ENCODE results near the gene YEATS2. TPM values are rescaled to one million over a fixed set of nuclear protein-coding genes. Genes with fewer than 3 reads are reported as not detected.

YEATS2 gene
- total RNA-seq, 1 experiment from 2014 or later = 31.0 TPM

- CTCF ChIA-PET = no interaction called here
- Histone ChIP-seq H3K4me3 (ENCODE audit: low read length) (no peak overlapping the region), H3K27ac (ENCODE audit: low read length) (no peak overlapping the region), H3K4me2 (ENCODE audit: low read length) (no peak overlapping the region), H3K9me2 (replicated peaks; ENCODE audit: low read length) (no peaks in the 10 kb centered on the region), H3K9ac (ENCODE audit: low read length) (no peak overlapping the region), H4K20me1 (ENCODE audit: low read length) (no peaks in the 10 kb centered on the region), H3K79me2 (ENCODE audit: low read length) (no peaks in the 10 kb centered on the region), H3K36me3 (ENCODE audit: low read depth, low read length) (peaks cover 46% of the 10 kb centered on the region), H3F3A (ENCODE audit: low read length, unreplicated experiment) (no peaks in the 10 kb centered on the region), H3K9me3 (ENCODE audit: low read length) (no peaks in the 10 kb centered on the region), H3K27me3 (ENCODE audit: low read length) (no peaks in the 10 kb centered on the region), H3K4me1 (ENCODE audit: insufficient read depth, low read length) (no peaks in the 10 kb centered on the region), H2AFZ (ENCODE audit: low read length) (no peak overlapping the region)
- POLR2A ChIA-PET (ENCODE audit: unreplicated experiment) = no interaction called here
- ATAC-seq (no peak), DNase-seq (no peak)
- TF ChIP-seq EZH2 (IDR thresholded peaks at IDR 0.05; ENCODE audit: low read length, unreplicated experiment) (no peak), EZH2phosphoT487 (IDR thresholded peaks at IDR 0.05; ENCODE audit: borderline replicate concordance, low read length) (no peak), CTCF (conservative IDR thresholded peaks at IDR 0.05; ENCODE audit: low read depth, low read length) (no peak)
- intact Hi-C loops (cut with micrococcal nuclease) = no loop called here
- no TSS peak for BruUV-seq (replicated peaks)
Measured at GRCh38 chr3:183807209-183807728, 109.7 kb downstream of the YEATS2 start.

- Histone ChIP-seq H3F3A (ENCODE audit: low read length, unreplicated experiment) (no peaks in the 10 kb centered on the region), H3K36me3 (ENCODE audit: low read depth, low read length) (peaks cover 45% of the 10 kb centered on the region), H3K79me2 (ENCODE audit: low read length) (no peaks in the 10 kb centered on the region), H4K20me1 (ENCODE audit: low read length) (no peaks in the 10 kb centered on the region), H3K4me1 (ENCODE audit: insufficient read depth, low read length) (no peaks in the 10 kb centered on the region), H3K4me3 (ENCODE audit: low read length) (no peak overlapping the region), H3K9me3 (ENCODE audit: low read length) (no peaks in the 10 kb centered on the region), H3K9me2 (replicated peaks; ENCODE audit: low read length) (no peaks in the 10 kb centered on the region), H3K27ac (ENCODE audit: low read length) (no peak overlapping the region), H3K4me2 (ENCODE audit: low read length) (no peak overlapping the region), H2AFZ (ENCODE audit: low read length) (no peak overlapping the region), H3K9ac (ENCODE audit: low read length) (no peak overlapping the region), H3K27me3 (ENCODE audit: low read length) (no peaks in the 10 kb centered on the region)
- TF ChIP-seq EZH2 (IDR thresholded peaks at IDR 0.05; ENCODE audit: low read length, unreplicated experiment) (no peak), EZH2phosphoT487 (IDR thresholded peaks at IDR 0.05; ENCODE audit: borderline replicate concordance, low read length) (no peak), CTCF (conservative IDR thresholded peaks at IDR 0.05; ENCODE audit: low read depth, low read length) (no peak)
- intact Hi-C loops (cut with micrococcal nuclease) = no loop called here
- ChIA-PET CTCF (no interaction called here), POLR2A (ENCODE audit: unreplicated experiment) (no interaction called here)
- ATAC-seq (no peak), DNase-seq (no peak)
- BruUV-seq (replicated peaks) = no TSS peak
Measured at GRCh38 chr3:183807881-183808280, 110.3 kb downstream of the YEATS2 start.

- H3K27me3 ChIP-seq (ENCODE audit: low read length) = no peaks in the 10 kb centered on the region
- DNase-seq = no peak
- ChIA-PET POLR2A (ENCODE audit: unreplicated experiment) (no interaction called here), CTCF (no interaction called here)
- no peaks in the 10 kb centered on the region for H3F3A ChIP-seq (ENCODE audit: low read length, unreplicated experiment)
- no peak overlapping the region for H2AFZ ChIP-seq (ENCODE audit: low read length)
- TF ChIP-seq EZH2phosphoT487 (IDR thresholded peaks at IDR 0.05; ENCODE audit: borderline replicate concordance, low read length) (no peak), EZH2 (IDR thresholded peaks at IDR 0.05; ENCODE audit: low read length, unreplicated experiment) (no peak), CTCF (conservative IDR thresholded peaks at IDR 0.05; ENCODE audit: low read depth, low read length) (no peak)
- BruUV-seq (replicated peaks) = no TSS peak
- no peaks in the 10 kb centered on the region for H4K20me1 ChIP-seq (ENCODE audit: low read length)
- H3K27ac ChIP-seq (ENCODE audit: low read length) = no peak overlapping the region
- no peak for ATAC-seq
- no peak overlapping the region for H3K9ac ChIP-seq (ENCODE audit: low read length)
- intact Hi-C loops (cut with micrococcal nuclease) = no loop called here
- H3K79me2 ChIP-seq (ENCODE audit: low read length) = no peaks in the 10 kb centered on the region
- no peaks in the 10 kb centered on the region for H3K9me3 ChIP-seq (ENCODE audit: low read length)
- H3K4me2 ChIP-seq (ENCODE audit: low read length) = no peak overlapping the region
- peaks cover 40% of the 10 kb centered on the region for H3K36me3 ChIP-seq (ENCODE audit: low read depth, low read length)
- H3K9me2 ChIP-seq (replicated peaks; ENCODE audit: low read length) = no peaks in the 10 kb centered on the region
- H3K4me1 ChIP-seq (ENCODE audit: insufficient read depth, low read length) = no peaks in the 10 kb centered on the region
- no peak overlapping the region for H3K4me3 ChIP-seq (ENCODE audit: low read length)
Measured at GRCh38 chr3:183808355-183808754, 110.8 kb downstream of the YEATS2 start.

All from PC-3 (cell line).